HG03460 (cell line): Measurements from ENCODE around the gene VPS54.
"Not testable (repeated sequence)": the region's sequence is repeated elsewhere in the genome, so short reads cannot be mapped to it uniquely, and the experiment has no call there.

Source experiments
- ATAC-seq: cut with Tn5 transposase; IDR thresholded peaks from one replicate; pipeline ENCODE4 v1.9.1; 2021; ENCODE audit not compliant: unreplicated experiment

The VPS54 gene

DNA sequence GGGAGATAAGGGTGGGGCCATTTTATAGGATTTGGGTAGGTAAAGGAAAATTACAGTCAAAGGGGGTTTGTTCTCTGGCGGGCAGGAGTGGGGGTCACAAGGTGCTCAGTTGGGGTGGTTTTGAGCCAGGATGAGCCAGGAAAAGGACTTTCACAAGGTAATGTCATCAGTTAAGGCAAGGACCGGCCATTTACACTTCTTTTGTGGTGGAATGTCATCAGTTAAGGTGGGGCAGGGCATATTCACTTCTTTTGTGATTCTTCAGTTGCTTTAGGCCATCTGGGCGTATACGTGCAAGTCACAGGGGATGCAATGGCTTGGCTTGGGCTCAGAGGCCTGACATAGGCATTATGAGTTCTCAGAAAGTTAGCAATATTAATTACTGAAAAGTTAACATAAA lies 171.7 kb downstream of the VPS54 start:
- not testable (repeated sequence) for ATAC-seq

DNA sequence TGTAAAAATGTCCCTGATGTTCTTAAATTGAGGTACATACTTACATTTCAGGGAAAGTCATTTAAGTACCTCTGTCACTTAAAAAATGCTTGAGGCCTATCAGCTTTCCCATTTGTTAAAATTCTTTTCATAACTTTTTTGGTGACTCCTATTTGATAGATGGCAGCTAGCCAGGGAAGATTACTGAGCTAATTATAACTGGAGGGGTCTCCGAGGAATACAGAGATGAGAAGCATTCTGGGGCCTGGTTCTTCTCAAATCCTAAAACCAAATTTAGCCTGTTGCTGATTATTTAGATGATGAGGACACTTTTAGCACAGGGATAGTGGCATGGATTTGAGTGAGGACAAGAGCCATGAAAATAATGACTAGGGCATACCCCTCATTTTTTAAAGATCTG lies 172.7 kb downstream of the VPS54 start:
- ATAC-seq: no peak

DNA sequence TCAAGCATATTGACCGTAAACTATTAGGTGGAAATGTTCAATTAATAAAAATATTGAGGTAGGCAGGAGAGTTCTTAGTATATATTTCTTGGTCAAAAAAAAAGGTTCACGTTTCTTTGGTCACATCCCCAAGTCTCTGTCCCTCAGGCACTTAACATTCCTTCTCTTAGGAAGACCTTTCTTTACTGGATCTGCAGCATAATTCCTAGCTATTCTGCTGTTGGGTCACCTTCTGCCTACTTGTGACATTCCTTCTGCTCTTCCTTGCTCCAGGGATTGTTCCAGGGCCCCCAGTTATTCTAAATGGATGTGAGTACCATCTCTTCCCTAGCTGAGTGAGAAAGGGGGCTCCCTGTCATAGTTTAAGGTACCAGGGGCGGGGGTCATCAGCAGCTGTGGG lies 173.4 kb downstream of the VPS54 start:
- no peak for ATAC-seq

DNA sequence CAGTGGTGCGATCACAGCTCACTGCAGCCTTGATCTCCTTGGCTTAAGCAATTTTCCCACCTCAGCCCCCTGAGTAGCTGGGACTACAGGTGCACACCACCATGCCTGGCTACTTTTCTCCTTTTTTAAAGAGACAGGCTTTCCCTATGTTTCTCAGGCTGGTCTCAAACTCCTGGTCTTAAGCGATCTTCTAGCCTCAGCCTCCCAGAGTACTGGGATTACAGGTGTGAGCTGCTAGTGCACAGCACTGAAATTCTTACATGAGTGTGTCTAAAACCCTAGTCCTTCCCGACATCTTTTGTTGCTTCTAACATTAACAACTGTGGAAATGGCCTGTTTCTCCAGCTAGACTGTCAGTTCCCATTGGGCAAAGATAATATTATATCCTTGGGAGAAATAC lies 174.6 kb downstream of the VPS54 start:
- ATAC-seq: no peak

DNA sequence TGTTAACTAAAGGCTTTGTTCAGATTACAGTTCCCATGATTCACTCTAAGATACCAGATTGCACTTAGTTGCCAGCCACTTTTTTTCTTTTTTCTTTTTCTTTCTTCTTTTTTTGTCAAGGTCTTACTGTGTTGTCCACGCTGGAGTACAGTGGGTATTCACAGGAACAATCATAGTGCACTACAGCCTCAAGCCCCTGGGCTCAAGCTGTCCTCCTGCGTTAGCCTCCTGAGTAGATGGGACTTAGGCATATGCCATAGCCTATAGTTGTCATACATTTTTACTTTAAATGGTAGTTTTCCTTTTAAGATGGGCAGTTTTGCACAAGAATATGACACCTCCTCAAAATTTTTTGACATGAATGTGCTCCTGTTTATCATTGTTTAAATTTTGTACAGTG lies 175.4 kb downstream of the VPS54 start:
- ATAC-seq: no peak

DNA sequence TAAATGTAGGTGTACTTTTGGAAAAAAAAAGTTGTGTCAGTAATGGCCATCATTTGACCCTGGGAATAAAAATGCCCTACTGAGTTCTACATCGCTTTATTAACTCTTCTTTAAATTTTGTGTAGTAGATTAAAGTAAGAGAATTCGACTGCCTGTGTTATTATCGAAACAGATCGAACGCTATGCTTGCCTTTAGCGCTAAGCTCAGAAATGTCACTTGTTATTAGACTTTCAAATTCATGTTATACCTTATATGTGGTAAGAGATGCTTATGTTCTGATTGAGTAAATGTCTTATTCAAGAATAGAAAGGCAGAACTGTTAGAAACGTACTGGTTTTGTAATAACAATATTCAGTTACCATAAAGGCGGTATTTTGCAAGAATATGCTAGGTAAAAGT lies 176.1 kb downstream of the VPS54 start:
- ATAC-seq: no peak

DNA sequence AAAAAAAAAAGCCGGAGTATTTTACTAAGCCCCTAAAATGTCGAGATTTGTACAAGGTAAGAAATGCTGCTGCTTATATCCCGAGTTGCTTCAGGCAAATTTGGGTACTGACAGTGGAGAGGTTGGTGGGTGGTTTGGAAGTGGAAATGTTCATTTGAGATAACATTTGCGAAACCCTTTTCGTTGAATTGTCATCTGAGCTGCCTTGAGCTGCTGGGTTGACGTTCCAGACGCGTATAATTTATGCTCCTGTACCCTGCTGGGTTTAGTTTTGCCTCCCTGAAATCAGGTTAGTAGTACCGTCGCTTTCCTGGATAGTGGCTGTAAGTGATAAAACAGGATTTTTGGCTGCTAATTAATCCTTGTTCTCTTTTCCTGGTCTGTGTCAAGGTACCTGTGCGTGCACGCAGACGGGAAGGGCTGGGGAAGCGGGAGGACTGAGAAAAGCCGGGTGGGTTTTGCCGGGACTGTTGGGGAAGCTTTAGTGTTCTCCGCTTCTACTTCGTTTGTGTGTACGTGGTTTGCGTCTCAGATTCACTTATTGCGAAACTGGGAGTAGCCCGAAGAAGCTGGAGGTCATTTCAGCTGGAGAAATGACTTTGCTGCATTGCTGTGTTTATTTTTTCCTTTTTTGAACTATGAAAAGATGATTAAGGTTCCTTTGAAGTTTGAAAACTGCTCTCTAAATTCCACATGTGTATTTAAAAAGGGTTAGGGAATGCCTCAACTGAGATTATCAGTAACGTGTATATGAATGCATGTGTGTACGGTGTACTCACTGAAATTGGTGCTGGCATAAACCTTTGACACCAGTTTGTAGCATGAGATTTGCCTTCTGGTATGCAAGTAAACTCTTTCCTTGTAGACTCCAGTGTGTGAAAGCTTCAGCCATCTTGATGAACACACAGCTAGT lies 176.8 kb downstream of the VPS54 start:
- ATAC-seq: no peak
